ENCODE results near the gene PTPRG.

The PTPRG gene

GRCh38 chr3:61610316-61610715, 48.9 kb downstream of the PTPRG start:
- no peaks in the 10 kb centered on the region for H3K9me3 ChIP-seq (ENCODE audit: control insufficient read depth, low read length)
- no peak overlapping the region for H3K4me2 ChIP-seq (ENCODE audit: low read length)
- no peak overlapping the region for H3K4me3 ChIP-seq (ENCODE audit: low read depth, low read length)
- H3K4me1 ChIP-seq: peaks cover 21% of the 10 kb centered on the region
- peaks cover 55% of the 10 kb centered on the region for H3K79me2 ChIP-seq
- no peaks in the 10 kb centered on the region for H3K27me3 ChIP-seq (ENCODE audit: control insufficient read depth, insufficient read depth, low read length)
- H3K27ac ChIP-seq: no peak overlapping the region
- TF ChIP-seq CTCF (IDR thresholded peaks at IDR 0.05): no peak
- no peaks in the 10 kb centered on the region for H3K36me3 ChIP-seq (ENCODE audit: control insufficient read depth, insufficient read depth, low read length)
- no peak overlapping the region for H2AFZ ChIP-seq
- H3K9ac ChIP-seq: no peak overlapping the region

GRCh38 chr3:61612211-61613194, 51.1 kb downstream of the PTPRG start:
- no peak overlapping the region for H2AFZ ChIP-seq
- TF ChIP-seq CTCF (IDR thresholded peaks at IDR 0.05): no peak
- peaks cover 38% of the 10 kb centered on the region for H3K79me2 ChIP-seq
- H3K9ac ChIP-seq: no peak overlapping the region
- H3K36me3 ChIP-seq (ENCODE audit: control insufficient read depth, insufficient read depth, low read length): no peaks in the 10 kb centered on the region
- H3K27me3 ChIP-seq (ENCODE audit: control insufficient read depth, insufficient read depth, low read length): no peaks in the 10 kb centered on the region
- no peaks in the 10 kb centered on the region for H3K9me3 ChIP-seq (ENCODE audit: control insufficient read depth, low read length)
- H3K4me1 ChIP-seq: peaks cover 30% of the 10 kb centered on the region
- H3K4me3 ChIP-seq (ENCODE audit: low read depth, low read length): no peak overlapping the region
- H3K27ac ChIP-seq: no peak overlapping the region
- no peak overlapping the region for H3K4me2 ChIP-seq (ENCODE audit: low read length)

- H3K4me3 ChIP-seq (ENCODE audit: low read depth, low read length): no peak overlapping the region
- H3K27ac ChIP-seq: no peak overlapping the region
- peaks cover 30% of the 10 kb centered on the region for H3K79me2 ChIP-seq
- no peak overlapping the region for H2AFZ ChIP-seq
- no peaks in the 10 kb centered on the region for H3K9me3 ChIP-seq (ENCODE audit: control insufficient read depth, low read length)
- TF ChIP-seq CTCF (IDR thresholded peaks at IDR 0.05): no peak
- H3K27me3 ChIP-seq (ENCODE audit: control insufficient read depth, insufficient read depth, low read length): no peaks in the 10 kb centered on the region
- peaks cover 37% of the 10 kb centered on the region for H3K4me1 ChIP-seq
- H3K9ac ChIP-seq: no peak overlapping the region
- no peak overlapping the region for H3K4me2 ChIP-seq (ENCODE audit: low read length)
- H3K36me3 ChIP-seq (ENCODE audit: control insufficient read depth, insufficient read depth, low read length): no peaks in the 10 kb centered on the region
Measured at GRCh38 chr3:61613666-61614065, 52.3 kb downstream of the PTPRG start.

- no peak for TF ChIP-seq CTCF (IDR thresholded peaks at IDR 0.05)
- H3K9ac ChIP-seq: no peak overlapping the region
- no peak overlapping the region for H3K4me2 ChIP-seq (ENCODE audit: low read length)
- peaks cover 31% of the 10 kb centered on the region for H3K4me1 ChIP-seq
- no peak overlapping the region for H2AFZ ChIP-seq
- no peak overlapping the region for H3K4me3 ChIP-seq (ENCODE audit: low read depth, low read length)
- H3K79me2 ChIP-seq: peaks cover 36% of the 10 kb centered on the region
- H3K9me3 ChIP-seq (ENCODE audit: control insufficient read depth, low read length): no peaks in the 10 kb centered on the region
- no peaks in the 10 kb centered on the region for H3K36me3 ChIP-seq (ENCODE audit: control insufficient read depth, insufficient read depth, low read length)
- H3K27me3 ChIP-seq (ENCODE audit: control insufficient read depth, insufficient read depth, low read length): no peaks in the 10 kb centered on the region
- no peak overlapping the region for H3K27ac ChIP-seq
Measured at GRCh38 chr3:61615643-61616042, 54.3 kb downstream of the PTPRG start.

Data from parathyroid adenoma (tissue), 2 donors.